Measurements from ENCODE around the gene CLK4.
"Not testable (repeated sequence)": the region's sequence is repeated elsewhere in the genome, so short reads cannot be mapped to it uniquely, and the experiment has no call there.

The CLK4 gene

DNA sequence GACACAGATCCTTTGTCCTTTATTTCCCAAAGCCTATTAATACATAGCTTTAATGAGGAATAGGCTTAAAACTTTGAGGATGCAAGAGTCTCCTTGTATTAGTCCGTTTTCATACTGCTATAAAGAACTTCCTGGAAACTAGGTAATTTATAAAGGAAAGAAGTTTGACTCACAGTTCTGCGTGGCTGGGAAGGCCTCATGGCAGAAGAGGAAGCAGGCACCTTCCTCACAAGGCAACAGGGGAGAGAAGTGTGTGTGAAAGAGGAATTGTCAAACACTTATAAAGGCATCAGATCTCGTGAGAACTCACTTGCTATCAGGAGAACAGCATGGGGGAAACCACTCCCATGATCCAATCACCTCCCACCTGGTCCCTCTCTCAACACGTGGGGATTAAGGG, 5.4 kb upstream of the CLK4 start:
- no peak for FAIRE-seq

DNA sequence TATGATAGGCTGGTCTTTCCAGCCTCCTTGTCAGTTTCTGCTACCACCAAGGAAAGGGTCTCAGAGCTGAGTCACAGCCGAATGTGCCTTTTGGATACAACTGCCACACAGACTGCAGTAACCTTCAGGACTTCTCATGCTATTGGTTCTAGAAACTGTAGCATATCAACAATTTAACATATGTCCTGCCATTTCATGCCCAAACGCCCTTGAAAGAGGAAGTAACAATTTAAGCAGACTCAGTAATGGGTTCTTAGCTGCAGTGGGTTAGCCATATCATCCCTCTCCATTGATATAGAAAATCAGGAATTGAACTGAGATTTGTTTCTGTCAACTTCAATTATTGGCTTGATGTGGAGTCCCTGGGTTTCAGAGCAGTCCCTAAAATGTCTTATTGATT, 4.1 kb upstream of the CLK4 start:
- no peak for FAIRE-seq

DNA sequence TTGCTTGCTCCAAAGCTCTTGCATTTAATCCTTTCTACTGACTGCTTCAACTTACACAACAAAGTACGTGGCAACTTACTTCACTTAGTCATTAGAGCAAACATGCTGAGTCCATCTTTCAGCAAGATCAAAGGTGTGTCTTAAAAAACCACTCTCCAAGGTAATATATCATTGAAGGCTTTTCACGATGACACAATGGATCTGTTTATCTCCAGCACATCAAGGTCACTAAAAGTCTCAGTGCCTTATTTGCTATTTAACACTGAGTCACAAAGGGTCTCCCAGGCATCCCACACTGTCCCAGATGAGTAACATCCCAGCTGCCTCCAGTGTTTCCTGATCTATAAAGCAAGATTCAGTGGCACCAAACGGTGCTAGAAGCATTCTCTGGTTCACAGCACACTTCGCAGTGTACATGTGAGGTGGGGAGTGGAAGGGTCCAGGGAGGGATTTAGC, 3.7 kb upstream of the CLK4 start:
- no peak for FAIRE-seq

DNA sequence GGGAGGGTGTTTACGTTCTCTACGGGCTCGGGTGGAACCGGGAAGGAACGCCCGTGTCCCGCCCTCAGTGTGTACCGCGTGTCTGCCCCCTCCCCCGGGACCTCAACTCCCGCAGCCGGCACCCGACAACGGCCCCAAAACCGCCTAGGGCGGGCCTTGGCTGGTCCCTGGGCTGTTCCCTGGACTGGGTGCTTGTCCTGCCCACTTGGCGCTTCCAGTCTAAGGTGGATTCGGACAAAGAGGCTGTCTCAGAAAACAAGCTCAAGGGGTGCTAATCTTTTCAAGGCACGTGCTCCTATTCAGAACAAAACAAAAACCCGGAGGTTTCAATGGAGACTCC, 379 bp upstream of the CLK4 start:
- no peak for FAIRE-seq

DNA sequence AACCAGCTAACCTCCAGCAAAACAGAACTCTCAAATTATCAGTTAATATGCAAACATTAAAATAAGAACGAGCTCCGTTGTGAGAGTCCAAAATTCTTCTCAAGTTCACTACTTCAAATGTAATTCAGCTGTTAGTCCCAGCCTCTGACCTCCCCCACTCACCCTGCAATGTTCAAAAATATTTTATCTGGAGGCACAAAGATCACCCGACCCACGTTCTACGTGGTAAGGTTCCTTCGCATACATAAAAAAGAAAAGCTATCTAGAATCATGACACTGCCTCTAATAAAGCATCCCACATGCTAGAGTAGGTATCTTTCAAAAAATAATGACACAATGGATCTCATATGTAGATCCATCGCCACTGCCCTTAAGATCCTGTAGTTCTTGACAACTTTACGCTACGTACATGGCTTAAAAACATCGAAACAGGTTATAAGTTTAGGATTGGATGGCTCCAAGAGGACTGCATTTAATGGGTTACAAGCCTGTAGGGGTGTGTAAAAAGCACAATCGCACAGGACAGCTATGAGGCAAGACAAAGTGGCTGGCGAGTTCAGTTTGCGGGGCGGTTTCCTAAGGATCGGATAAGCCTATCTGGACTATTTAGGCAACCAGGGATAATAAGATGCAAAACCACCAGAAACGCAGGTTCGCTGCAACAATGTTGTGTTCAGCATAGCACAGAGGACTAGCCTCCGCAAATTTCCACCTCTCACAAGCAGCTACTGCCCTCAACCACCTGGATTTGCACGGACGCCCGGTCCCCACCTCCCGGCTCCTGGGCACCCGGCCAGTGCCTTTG, 969 bp downstream of the CLK4 start:
- no peak for FAIRE-seq

DNA sequence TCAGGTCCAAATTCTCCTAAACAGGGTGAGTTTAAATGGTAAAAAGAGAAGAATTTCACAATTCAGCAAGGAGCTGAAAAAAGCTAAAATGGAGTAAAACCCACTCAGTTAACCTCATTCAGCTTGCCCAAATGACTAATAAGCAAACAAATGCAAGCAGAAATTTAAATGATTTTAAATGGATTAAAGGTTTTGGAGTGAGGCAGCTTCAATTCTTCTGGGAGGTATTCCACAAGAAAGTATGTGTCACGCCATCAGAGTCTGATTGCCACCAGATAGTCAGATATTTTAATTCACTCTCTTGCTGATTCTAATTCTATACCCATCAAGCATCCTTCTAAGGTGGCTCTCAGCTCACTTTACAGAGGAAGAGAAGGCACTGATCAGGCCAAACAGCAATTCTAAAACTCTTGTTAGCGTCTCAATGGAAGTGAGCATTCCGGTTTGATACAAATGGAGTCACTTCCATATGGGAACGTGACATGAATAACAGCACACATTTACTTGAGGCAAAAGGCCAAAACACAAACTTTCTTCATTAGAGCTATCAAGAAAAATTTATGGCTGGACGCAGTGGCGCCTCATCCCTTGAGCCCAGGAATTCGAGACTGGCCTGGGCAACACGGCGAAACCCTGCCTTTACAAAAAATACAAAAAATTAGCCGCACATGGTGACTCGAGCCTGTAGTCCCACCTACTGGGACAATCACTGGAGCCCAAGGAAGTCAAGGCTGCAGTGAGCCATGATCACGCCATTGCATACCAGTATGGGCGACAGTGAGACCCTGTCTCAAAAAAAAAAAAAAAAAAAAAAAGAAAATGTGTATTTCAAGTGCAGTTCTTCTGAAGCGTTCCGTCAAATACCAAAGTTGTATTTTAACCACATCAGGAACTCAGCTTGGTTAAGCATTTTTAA, 2.0 kb downstream of the CLK4 start:
- no peak for FAIRE-seq

DNA sequence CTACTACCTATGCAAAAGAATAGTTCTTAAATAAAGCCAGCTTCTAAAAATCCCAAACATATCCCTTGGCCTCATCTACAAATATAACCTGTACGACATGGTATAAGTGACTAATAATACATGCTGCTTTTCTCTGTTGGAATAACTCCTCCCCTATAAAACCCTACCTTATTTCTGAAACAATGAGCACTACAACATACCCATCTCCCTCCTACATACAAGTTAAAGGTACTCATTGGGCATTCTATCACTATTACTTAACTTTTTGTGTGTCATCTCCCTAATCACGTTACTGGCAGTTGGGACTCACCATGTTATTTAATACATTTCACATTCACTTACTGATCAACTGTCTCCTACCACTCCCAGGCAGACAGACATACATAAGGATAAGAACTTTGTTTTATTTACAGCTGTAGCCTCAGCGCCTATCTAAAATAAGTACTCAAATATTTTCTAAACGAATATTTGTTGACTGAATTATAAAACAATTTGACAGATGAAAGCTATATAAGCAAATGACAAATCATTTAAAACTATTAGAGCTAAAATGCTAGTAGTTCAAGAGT, 4.1 kb downstream of the CLK4 start:
- FAIRE-seq, result no peak

DNA sequence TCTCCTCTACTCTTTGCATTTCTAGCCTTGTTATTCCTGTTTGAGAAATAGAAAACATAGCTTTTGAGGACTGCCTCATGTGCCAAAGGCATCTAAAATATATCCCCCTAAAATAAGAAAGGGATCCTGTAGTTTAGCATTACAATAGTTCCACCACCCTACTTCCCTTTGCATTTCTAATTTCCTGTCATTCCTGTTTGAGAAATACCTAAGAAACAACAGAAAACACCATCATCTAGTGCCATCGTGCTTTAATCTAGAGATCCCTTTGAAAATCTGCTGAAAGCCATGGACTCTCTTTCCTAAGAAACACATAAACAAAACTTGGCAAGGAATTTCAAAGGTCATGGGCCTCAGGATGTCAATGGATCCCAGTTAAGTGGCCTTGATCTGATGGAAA, 7.5 kb downstream of the CLK4 start:
- no peak for FAIRE-seq

DNA sequence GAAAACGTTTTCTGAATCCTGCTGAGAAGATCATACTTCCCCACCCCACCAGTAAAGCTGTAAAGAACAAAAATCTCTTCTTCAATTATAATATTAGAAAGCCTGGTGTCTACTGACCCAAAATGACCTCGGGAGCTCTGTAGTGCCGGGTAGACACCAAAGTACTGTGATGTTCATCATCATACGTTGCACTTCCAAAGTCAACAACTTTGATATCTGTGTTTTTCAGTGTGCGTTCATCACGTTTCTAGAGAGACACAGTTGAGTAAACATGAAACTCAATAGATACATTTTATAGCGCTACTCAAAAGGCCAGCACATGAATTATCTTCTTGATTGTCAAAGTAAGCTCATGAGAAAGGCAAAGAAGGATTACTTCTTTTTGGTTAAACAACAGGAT, 14.6 kb downstream of the CLK4 start:
- no peak for FAIRE-seq

DNA sequence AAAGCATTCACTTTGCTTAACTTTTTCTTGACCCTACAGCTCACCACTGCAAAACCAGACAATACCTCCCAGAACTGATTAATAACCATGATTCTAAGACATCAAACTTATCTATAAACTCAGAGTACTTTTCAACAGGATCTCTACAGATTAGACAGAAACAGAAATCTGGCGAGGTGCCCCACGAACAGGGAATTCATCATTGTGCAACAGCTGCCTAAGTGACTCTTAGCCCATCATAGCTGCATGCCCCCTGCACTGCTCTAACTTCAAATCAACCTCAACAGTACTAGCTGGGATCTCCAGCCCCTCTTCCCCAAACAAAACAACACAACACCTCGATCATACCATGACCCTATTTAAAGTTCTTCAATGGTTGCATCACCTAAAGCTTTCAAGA, 20.6 kb downstream of the CLK4 start:
- no peak for FAIRE-seq

DNA sequence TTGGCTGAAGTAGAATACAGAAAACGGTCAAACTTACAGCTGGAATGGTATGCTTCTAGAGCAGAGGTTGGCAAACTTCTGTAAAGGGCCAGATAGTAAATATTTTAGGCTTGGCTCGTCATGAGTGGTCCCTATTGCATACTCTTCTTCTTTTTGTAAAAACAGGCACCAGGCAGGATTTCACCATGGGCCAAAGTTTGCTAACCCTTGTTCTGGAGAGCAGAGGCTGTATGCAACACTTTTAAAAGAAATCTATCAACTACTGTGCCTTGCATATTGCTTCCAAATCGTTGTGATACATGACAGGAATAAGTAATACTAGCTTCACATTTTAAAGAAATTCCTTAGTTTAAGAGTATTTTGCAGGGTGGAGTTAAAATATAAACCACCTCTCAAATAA, 21.1 kb downstream of the CLK4 start:
- FAIRE-seq, result no peak

DNA sequence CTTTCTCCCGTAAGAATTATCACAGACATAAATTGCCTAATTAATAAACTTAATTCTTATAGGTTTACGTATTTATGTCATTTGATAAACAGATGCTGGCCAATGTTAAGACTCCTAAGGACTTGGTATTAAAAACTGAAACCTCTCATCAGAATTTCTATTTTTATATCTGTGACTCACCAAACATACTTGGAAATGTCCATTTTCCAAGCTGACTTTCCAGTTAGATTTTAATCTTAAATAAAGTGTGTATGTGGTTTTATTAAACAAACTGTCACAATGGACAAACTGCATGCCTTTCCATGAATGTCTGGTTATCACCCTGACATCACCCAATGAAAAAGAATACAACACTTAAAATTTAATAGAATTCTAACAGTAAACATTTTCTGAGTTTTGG, 24.1 kb downstream of the CLK4 start:
- no peak for FAIRE-seq

DNA sequence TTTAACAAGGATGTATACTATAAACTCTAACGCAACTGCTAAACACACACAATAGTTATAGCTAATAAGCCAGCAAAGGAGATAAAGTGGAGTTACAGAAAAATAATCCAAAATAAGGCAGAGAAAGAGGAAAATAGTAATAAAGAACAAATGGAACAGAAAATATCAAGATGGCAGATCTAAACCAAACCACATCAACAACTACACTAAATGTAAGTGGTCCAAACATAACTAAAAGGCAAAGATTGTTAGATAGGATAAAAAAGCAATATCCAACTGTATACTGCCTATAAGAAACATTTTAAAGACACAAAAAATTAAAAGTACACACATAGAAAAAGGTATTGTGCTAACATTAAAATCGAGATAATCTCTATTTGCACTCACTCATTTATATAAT, 31.1 kb downstream of the CLK4 start:
- no peak for FAIRE-seq

DNA sequence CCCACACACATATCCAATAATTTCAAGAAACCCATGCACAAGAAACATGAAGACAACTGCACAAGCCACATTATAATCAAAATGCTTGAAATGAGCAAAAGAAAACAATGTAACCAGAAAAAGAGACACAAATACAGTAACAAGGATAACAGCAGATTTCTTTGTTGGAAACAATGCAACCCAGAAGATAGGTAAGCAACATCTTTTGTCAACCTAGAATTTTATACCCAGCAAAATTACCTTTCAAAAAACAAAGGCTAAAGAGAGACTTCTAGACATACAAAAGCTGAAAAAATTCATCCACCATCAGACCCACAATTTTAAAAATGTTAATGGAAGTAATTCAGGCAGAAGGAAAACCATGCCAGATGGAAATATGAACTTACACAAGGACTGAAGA, 31.7 kb downstream of the CLK4 start:
- FAIRE-seq, result no peak

DNA sequence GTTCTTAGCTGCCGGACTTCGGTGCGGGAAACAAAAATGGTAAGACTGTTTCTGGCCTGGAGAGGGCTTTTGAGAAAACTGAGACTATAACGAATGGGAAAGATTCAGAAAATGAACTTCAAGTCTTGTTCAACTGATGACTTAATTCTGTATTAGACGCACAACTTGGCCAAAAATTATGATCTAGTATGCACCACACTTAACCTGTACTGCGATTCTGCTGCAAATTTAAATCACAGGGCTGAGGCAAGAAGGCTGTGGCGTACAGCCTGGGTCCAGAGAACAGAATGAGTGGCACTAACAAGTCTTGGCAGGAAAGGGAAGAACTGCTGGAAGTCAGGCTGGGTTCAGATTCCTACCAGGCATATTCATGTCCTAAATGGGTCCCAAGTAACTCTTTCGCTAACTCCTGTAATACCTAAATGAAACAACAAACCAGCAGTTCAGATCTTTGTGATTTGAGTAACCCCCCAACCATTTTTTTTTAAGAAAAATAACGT, 35.9 kb downstream of the CLK4 start:
- FAIRE-seq, result no peak

DNA sequence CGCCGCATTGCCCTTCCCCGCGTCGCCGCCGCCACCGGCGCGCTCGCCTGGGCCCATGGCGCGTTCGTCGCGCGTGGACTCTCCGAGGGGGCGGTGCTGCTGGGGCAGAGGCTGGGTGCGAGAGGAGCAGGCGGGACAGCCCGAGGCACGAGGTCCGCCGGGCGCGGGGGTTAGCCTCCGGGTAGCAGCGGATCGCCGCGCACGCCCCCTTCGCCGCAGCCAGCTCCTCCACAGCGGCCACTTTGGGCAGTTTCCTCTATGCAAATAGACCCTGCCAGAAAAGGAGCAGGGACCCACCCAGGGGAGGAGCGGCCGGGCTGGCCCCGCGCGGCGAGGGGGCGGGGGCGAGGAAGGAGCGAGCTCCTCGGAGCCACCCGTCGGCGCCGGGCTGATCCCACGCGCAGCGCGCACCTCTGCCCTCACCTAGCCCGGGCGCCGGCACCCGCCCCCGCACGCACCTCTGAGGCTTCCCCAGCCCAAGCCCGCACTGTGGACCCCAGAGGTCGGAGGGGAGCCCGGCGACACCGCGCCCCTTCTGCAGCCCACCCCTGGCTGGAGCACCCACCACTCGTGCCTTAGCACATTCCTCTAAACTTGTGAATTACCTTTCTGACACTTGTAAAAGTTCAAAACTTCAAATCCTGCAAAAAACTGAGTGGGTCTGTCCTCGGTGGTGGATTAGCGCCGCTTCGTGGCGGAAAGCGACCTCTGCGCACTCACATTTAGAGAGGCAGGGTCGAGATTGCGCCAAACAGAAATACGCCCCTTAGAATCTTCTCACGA, 36.5 kb downstream of the CLK4 start, which contains the start of gene COL23A1:
Gene COL23A1 (minus strand): TSS at position 253 of the 783 bp plus-strand sequence.
- no peak for FAIRE-seq

DNA sequence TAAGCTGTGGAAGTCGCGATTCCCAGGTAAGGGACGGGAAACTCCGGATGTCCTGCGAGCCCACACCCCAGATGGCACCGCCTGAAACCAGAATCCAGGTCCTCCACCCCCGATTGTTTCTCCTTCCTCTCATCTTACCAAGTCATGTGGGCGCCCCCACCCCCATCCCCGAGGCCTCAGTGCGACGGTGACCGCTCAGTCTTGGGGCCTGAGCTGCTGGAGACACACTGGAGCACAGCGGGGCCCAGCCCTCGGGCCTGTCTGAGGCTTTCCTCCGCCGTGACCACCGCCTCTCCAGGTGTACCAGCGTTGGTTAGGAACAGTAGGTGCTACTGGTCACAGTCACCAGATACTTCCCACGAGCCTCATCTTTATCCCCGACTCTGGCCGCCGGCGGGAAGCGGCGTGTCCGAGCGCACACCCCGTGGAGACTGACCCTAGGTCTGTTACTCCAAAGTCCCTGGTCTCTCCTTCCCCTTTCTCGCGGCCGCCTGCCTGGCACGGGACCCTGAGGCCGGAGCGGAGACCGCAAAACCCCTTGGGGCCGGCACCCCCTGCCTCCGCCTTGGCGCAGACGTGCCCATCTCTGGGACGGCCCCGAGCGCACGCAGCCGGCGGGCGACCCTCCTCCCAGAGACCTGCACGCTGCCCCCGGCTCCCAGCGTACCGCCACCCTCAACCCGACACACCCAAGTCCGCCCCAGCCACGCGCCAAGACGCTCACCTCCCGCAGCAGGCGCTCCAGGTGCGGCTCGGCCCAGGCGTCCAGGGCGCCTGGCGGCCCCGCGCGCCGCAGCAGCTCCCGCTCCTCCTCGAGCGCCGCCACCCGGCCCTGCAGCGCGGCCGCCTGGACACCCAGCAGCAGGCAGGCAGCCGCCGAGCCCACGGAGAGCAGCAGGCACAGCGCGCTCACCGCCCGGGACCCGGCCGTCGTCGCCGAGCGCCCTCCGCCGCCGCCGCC, 37.4 kb downstream of the CLK4 start:
- FAIRE-seq, result no peak

DNA sequence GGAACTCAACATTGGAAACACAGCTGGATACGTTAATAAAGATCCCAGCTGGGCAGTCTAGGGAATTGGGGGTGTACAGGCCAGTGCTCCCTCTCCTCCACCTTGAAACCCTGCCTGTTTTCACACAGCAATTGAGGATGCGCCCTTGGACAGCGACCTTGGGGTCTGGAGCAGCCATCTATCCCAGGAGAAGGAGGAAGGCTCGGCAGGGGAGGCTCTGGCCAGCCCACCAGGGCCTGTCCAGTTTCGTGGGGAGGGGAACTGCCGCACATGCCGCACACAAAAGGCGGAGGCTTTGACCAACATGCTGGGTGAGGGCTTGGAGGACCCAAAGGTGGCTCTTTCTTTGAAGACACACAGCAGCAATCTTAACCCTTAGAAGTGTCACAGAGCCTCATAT, 38.1 kb downstream of the CLK4 start:
- FAIRE-seq, result no peak

DNA sequence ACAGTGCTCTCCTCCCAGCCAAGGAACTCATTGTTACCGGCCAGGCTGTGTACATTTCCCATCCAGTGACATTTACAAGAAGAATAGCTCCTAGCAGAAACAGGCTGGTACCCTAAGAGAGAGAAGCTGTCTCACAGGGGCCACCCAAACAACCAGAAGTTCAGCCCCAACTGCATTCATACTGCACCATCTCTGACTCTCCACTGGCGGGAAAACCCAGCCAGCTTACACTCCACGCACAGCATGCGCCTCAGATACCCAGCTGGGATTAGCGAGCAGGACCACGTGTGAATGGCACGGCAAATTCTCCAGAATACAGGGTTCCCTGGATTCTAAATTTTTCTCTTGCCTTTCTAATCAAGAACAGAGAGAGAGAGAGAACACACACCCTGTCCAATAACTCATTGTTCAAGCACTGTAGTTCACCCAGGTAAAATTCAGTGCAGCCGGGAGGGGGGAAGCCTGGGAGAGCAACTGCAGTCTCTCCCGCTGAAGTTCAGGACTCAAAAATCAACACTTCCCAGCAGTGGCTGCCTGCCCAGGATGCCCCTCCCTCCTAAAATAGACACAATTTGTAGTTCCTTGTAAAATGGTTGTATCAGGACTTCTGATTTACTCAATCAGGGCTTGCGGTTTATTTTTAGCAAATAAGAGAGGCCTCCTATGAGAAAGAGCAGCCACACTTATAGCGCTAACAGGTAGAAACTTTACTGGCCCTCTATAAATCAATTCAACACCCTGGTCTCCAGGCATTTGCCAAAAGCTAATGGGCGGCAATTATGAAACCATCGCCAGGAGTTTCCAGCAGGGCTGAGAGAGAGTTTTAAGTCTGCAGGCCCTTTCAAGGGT, 38.9 kb downstream of the CLK4 start:
- FAIRE-seq, result no peak

DNA sequence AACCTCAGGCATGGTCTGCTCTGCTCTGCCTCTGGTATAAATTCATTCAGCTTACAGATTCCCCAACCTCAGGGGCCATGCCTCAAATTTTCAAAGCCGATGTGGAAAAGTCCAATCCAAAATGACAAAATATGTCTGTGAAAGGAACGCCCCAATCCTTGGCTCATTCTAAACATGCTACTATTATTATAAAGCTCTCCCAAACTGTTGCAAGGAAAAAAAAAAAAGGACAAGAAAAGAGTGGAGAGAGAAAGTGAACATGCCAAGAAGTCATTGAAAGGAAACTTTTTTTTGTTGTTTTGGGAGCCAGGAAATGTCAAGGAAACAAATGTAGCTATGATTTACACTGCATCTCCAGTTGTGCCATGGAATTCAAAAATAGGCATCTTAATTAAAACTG, 40.5 kb downstream of the CLK4 start:
- FAIRE-seq, result no peak

DNA sequence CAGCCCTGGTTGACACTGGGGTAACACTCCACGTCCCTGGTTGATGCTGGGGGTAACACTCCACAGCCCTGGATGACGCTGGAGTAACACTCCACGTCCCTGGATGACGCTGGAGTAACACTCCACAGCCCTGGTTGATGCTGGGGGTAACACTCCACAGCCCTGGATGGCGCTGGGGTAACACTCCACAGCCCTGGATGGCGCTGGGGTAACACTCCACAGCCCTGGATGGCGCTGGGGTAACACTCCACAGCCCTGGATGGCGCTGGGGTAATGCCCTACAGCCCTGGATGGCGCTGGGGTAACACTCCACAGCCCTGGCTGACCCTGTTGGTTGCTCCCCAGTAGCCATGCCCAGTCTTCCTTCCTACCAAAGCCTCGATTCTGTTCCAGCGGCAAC, 41.4 kb downstream of the CLK4 start:
- not testable (repeated sequence) for FAIRE-seq
